ENCODE measurements around the gene ELMO1.

The ELMO1 gene

GRCh38 chr7:37265006-37265405, 183.7 kb downstream of the ELMO1 start:
- H3K27ac ChIP-seq (ENCODE audit: low read depth, low read length), result no peak overlapping the region
- TF ChIP-seq CTCF (IDR thresholded peaks at IDR 0.05; ENCODE audit: low read depth, low read length, poor library complexity, severe bottlenecking), result no peak
- no peaks in the 10 kb centered on the region for H3K27me3 ChIP-seq (ENCODE audit: control insufficient read depth, low read length)
- no peaks in the 10 kb centered on the region for H3K36me3 ChIP-seq (ENCODE audit: control insufficient read depth, low read length)
- H3K79me2 ChIP-seq (ENCODE audit: control insufficient read depth, low read length), result no peaks in the 10 kb centered on the region
- peaks cover 8% of the 10 kb centered on the region; the same call in 1 of the 2 replicates for H3K4me1 ChIP-seq (ENCODE audit: control insufficient read depth, low read length)
- H3F3A ChIP-seq (ENCODE audit: control insufficient read depth, insufficient read depth), result no peaks in the 10 kb centered on the region
- H3K9me3 ChIP-seq (ENCODE audit: control insufficient read depth, insufficient read depth, low read length), result no peaks in the 10 kb centered on the region
- peaks cover 4% of the 10 kb centered on the region; the same call in 1 of the 2 replicates for H4K20me1 ChIP-seq (ENCODE audit: control insufficient read depth, insufficient read depth, low read depth, low read length)
- no peak overlapping the region for H3K4me2 ChIP-seq (ENCODE audit: low read length)
- H3K9me2 ChIP-seq (replicated peaks; ENCODE audit: control insufficient read depth, low read length), result no peaks in the 10 kb centered on the region
- no peak overlapping the region for H3K4me3 ChIP-seq (ENCODE audit: low read length)

- TF ChIP-seq CTCF (IDR thresholded peaks at IDR 0.05; ENCODE audit: low read depth, low read length, poor library complexity, severe bottlenecking) (no peak), EZH2phosphoT487 (IDR thresholded peaks at IDR 0.05; ENCODE audit: borderline replicate concordance, low read length) (no peak)
- Histone ChIP-seq H4K20me1 (ENCODE audit: control insufficient read depth, insufficient read depth, low read depth, low read length) (no peaks in the 10 kb centered on the region), H3K4me2 (ENCODE audit: low read length) (no peak overlapping the region), H3K4me3 (ENCODE audit: low read length) (no peak overlapping the region), H3K9me3 (ENCODE audit: control insufficient read depth, insufficient read depth, low read length) (no peaks in the 10 kb centered on the region), H3K4me1 (ENCODE audit: control insufficient read depth, low read length) (peaks cover 11% of the 10 kb centered on the region; the same call in 1 of the 2 replicates), H3K79me2 (ENCODE audit: control insufficient read depth, low read length) (no peaks in the 10 kb centered on the region), H3K36me3 (ENCODE audit: control insufficient read depth, low read length) (peaks cover 6% of the 10 kb centered on the region; the same call in 1 of the 2 replicates), H3K9me2 (replicated peaks; ENCODE audit: control insufficient read depth, low read length) (no peaks in the 10 kb centered on the region), H3K27me3 (ENCODE audit: control insufficient read depth, low read length) (no peaks in the 10 kb centered on the region), H3F3A (ENCODE audit: control insufficient read depth, insufficient read depth) (no peaks in the 10 kb centered on the region), H3K27ac (ENCODE audit: low read depth, low read length) (no peak overlapping the region)
These were observed 186.5 kb downstream of the ELMO1 start for GRCh38 chr7:37262181-37262580.

DNA sequence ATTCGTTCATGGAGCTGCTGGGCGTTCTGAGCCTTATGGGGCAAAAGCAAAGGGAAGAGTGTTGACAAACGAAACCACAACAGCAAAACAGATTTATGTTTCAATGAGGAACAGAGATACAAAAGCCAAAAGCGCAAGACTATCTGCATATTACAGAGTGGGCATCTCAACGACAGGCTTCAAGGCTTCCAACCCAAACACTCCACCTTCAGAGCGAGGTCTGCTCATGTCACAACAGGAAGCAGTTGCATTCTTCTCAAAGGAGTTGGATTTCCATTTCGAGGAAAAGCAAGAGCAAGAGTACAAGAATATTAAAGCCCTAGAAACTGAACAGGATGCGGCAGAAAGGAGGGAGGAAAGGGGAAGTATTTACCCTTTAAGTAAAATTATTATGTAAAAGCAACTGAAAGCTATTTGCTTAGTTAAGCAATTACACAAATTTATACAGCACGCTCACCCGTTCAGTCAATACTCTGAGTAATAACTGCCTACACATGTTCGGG, 189.3 kb downstream of the ELMO1 start:
- peaks cover 19% of the 10 kb centered on the region; the same call in 1 of the 2 replicates for H3K36me3 ChIP-seq (ENCODE audit: control insufficient read depth, low read length)
- no peak overlapping the region for H3K4me2 ChIP-seq (ENCODE audit: low read length)
- H3K27ac ChIP-seq (ENCODE audit: low read depth, low read length), result no peak overlapping the region

More for the DNA sequence above, 189.3 kb downstream of the ELMO1 start:
- no peaks in the 10 kb centered on the region for H3K79me2 ChIP-seq (ENCODE audit: control insufficient read depth, low read length)
- H4K20me1 ChIP-seq (ENCODE audit: control insufficient read depth, insufficient read depth, low read depth, low read length), result no peaks in the 10 kb centered on the region
- H3K9me3 ChIP-seq (ENCODE audit: control insufficient read depth, insufficient read depth, low read length), result no peaks in the 10 kb centered on the region
- H3K9me2 ChIP-seq (replicated peaks; ENCODE audit: control insufficient read depth, low read length), result no peaks in the 10 kb centered on the region
- H3K4me3 ChIP-seq (ENCODE audit: low read length), result no peak overlapping the region
- TF ChIP-seq EZH2phosphoT487 (IDR thresholded peaks at IDR 0.05; ENCODE audit: borderline replicate concordance, low read length) (no peak), CTCF (IDR thresholded peaks at IDR 0.05; ENCODE audit: low read depth, low read length, poor library complexity, severe bottlenecking) (no peak)
- 0 out of 2 replicates have a peak, but pooled peaks cover 3% of the 10 kb centered on the region for H3K4me1 ChIP-seq (ENCODE audit: control insufficient read depth, low read length)
- no peaks in the 10 kb centered on the region for H3F3A ChIP-seq (ENCODE audit: control insufficient read depth, insufficient read depth)
- H3K27me3 ChIP-seq (ENCODE audit: control insufficient read depth, low read length), result no peaks in the 10 kb centered on the region
